Osteoblast (primary cell): Measurements from ENCODE around the gene PLA2R1. TPM values are rescaled to one million over a fixed set of nuclear protein-coding genes. Genes with fewer than 3 reads are reported as not detected.

Experiments
- DNase-seq: peaks from one replicate; pipeline ENCODE4 v3.0.0; 2011; ENCODE audit warnings: low spot score, mixed read lengths; ENCODE audit not compliant: insufficient read length; ENCODE audit errors: missing footprints
- H2AFZ ChIP-seq: 2 replicates; pipeline ENCODE4 v1.6.0; 2011; ENCODE audit warnings: mild to moderate bottlenecking, low read length
- H3K27ac ChIP-seq: 2 replicates; pipeline ENCODE4 v1.5.1; 2011; ENCODE audit warnings: mild to moderate bottlenecking, low read depth, low read length, moderate library complexity
- H3K27me3 ChIP-seq: 2 replicates; pipeline ENCODE4 v1.6.0; 2012; ENCODE audit warnings: mild to moderate bottlenecking, control low read depth, inconsistent platforms, low read length, moderate library complexity; ENCODE audit not compliant: insufficient read depth
- H3K36me3 ChIP-seq: 2 replicates; pipeline ENCODE4 v1.5.1; 2011; ENCODE audit warnings: mild to moderate bottlenecking, low read length, control low read depth, moderate library complexity; ENCODE audit not compliant: insufficient read depth
- H3K4me1 ChIP-seq: 2 replicates; pipeline ENCODE4 v1.5.1; 2011; ENCODE audit warnings: mild to moderate bottlenecking, low read length, control low read depth, moderate library complexity; ENCODE audit not compliant: insufficient read depth
- H3K4me2 ChIP-seq: 2 replicates; pipeline ENCODE4 v1.6.0; 2011; ENCODE audit warnings: mild to moderate bottlenecking, low read length; ENCODE audit not compliant: insufficient read depth
- H3K4me3 ChIP-seq: fragments of 200-600 bp; sonication (generic); 3 replicates; pipeline ENCODE4 v1.5.1; 2012; ENCODE audit warnings: mild to moderate bottlenecking, low read length, inconsistent platforms; ENCODE audit not compliant: insufficient read depth
- H3K79me2 ChIP-seq: 2 replicates; pipeline ENCODE4 v1.6.0; 2012; ENCODE audit warnings: mild to moderate bottlenecking, low read length, control low read depth, inconsistent platforms; ENCODE audit not compliant: insufficient read depth
- H3K9me3 ChIP-seq: 2 replicates; pipeline ENCODE4 v1.5.1; 2011; ENCODE audit warnings: low read depth, low read length, control low read depth
- H4K20me1 ChIP-seq: 2 replicates; pipeline ENCODE4 v1.6.0; 2012; ENCODE audit warnings: mild to moderate bottlenecking, low read length, control low read depth; ENCODE audit not compliant: insufficient read depth
- CTCF ChIP-seq: IDR thresholded peaks from 2 replicates; pipeline ENCODE4 v1.5.1; 2011; ENCODE audit warnings: mild to moderate bottlenecking, low read depth, low read length, moderate library complexity; ENCODE audit errors: extremely low read depth
- total RNA-seq: library from RNA; depleted of rRNA; stranded (reverse); fragments of >200 nt; gene quantifications from 2 replicates; pipeline ENCODE4 v1.2.3, GENCODE V29; 2012

PLA2R1 gene
- total RNA-seq, 1 donor: 19.9 TPM

DNA sequence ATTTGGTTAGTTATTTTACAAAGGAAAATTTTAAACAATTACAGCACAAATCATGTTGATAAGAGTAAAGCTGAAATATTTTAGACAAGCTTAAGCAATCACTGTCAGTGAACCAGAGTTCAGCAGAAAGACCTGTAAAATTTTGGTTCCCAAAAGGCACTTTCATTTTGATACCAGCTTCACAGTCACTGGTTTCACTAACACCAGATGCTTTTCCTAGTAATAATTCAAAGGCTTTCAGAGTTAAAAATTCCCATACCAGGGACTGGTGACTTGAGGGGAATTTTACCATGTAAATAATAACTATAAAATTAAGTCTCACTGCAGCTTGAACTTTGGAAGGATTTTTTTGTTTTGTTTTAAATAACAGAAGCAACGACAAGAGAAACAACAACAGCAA lies 162.1 kb downstream of the PLA2R1 start:
- Histone ChIP-seq H3K27ac (no peak overlapping the region), H3K9me3 (no peaks in the 10 kb centered on the region), H2AFZ (no peak overlapping the region), H4K20me1 (no peaks in the 10 kb centered on the region), H3K4me3 (no peak overlapping the region), H3K79me2 (no peaks in the 10 kb centered on the region), H3K36me3 (no peaks in the 10 kb centered on the region), H3K27me3 (peaks cover 53% of the 10 kb centered on the region), H3K4me2 (no peak overlapping the region), H3K4me1 (no peaks in the 10 kb centered on the region)
- no peak for TF ChIP-seq CTCF
- no peak for DNase-seq

DNA sequence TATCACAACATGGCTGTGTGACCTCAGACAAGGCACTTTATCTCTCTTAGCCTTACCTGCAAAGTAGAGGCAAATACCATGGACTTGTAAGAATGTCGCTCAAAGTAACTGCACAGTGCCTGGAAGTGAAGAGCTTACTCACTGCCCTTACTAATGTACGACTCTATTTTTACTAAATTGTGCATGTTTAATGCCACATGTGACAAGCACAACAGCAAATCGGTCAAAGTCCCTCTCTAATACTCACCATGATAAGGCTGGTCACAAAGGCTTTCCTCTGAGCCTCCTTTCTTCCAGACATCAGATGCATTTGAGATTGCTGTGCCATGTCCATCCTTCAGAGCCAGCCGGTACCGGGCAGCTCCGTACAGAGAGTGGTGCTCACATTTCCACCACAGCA lies 164.0 kb downstream of the PLA2R1 start:
- TF ChIP-seq CTCF: no peak
- H4K20me1 ChIP-seq: no peaks in the 10 kb centered on the region
- no peak overlapping the region for H3K4me2 ChIP-seq
- H3K27me3 ChIP-seq: peaks cover 50% of the 10 kb centered on the region
- H3K27ac ChIP-seq: no peak overlapping the region
- H3K36me3 ChIP-seq: no peaks in the 10 kb centered on the region
- no peak for DNase-seq
- no peaks in the 10 kb centered on the region for H3K4me1 ChIP-seq
- H3K4me3 ChIP-seq: no peak overlapping the region
- no peak overlapping the region for H2AFZ ChIP-seq
- no peaks in the 10 kb centered on the region for H3K9me3 ChIP-seq
- H3K79me2 ChIP-seq: no peaks in the 10 kb centered on the region

GRCh38 chr2:159897720-159898119 lies 164.7 kb downstream of the PLA2R1 start:
- Histone ChIP-seq H2AFZ (no peak overlapping the region), H3K4me1 (no peaks in the 10 kb centered on the region), H3K9me3 (no peaks in the 10 kb centered on the region), H4K20me1 (no peaks in the 10 kb centered on the region), H3K4me3 (no peak overlapping the region), H3K27me3 (peaks cover 48% of the 10 kb centered on the region), H3K36me3 (no peaks in the 10 kb centered on the region), H3K4me2 (no peak overlapping the region), H3K79me2 (no peaks in the 10 kb centered on the region), H3K27ac (no peak overlapping the region)
- no peak for DNase-seq
- no peak for TF ChIP-seq CTCF

GRCh38 chr2:159897081-159897480 lies 165.3 kb downstream of the PLA2R1 start:
- Histone ChIP-seq H3K79me2 (no peaks in the 10 kb centered on the region), H2AFZ (no peak overlapping the region), H3K36me3 (no peaks in the 10 kb centered on the region), H3K9me3 (no peaks in the 10 kb centered on the region), H3K27me3 (peaks cover 46% of the 10 kb centered on the region), H3K27ac (no peak overlapping the region), H3K4me1 (no peaks in the 10 kb centered on the region), H4K20me1 (no peaks in the 10 kb centered on the region), H3K4me2 (no peak overlapping the region), H3K4me3 (no peak overlapping the region)
- no peak for DNase-seq
- no peak for TF ChIP-seq CTCF
